ENCODE measurements around the gene MYNN. TPM values are rescaled to one million over a fixed set of nuclear protein-coding genes. Genes with fewer than 3 reads are reported as not detected.

Gene MYNN
- total and polyA plus RNA-seq, 2 of the 13 experiments (the other 11 are each of a cell fraction or from before 2014, with no cell fraction given) = 10.4 to 17.6 TPM

- TF ChIP-seq AFF4 (CRISPR knock-in tag; IDR thresholded peaks at IDR 0.05) (0 out of 2 replicates have a peak, but pooled peaks have one; percentile 29), SIN3A (IDR thresholded peaks at IDR 0.05; ENCODE audit: borderline replicate concordance, low read depth, low read length) (peak; percentile 66; the same call in 1 of the 2 replicates), MZF1 (CRISPR knock-in tag; IDR thresholded peaks at IDR 0.05; ENCODE audit: borderline replicate concordance) (0 out of 2 replicates have a peak, but pooled peaks have one; percentile 16), MIER3 (CRISPR knock-in tag; IDR thresholded peaks at IDR 0.05; ENCODE audit: borderline replicate concordance) (peak; percentile 45; the same call in 1 of the 2 replicates), NR2F1 (CRISPR knock-in tag; IDR thresholded peaks at IDR 0.05) (no peak; a peak in 1 of 4 replicates), ZNF512 (CRISPR knock-in tag; IDR thresholded peaks at IDR 0.05) (no peak), KAT2B (IDR thresholded peaks at IDR 0.05; ENCODE audit: borderline replicate concordance, low read depth, low read length) (no peak), ZEB1 (IDR thresholded peaks at IDR 0.05; ENCODE audit: insufficient replicate concordance, low read depth) (peak; percentile 14), YY1 (IDR thresholded peaks at IDR 0.05; ENCODE audit: insufficient read depth, insufficient replicate concordance, low read depth, low read length) (peak; percentile 94), ZHX2 (IDR thresholded peaks at IDR 0.05; ENCODE audit: low read depth) (peak; percentile 89), ZHX2 (CRISPR knock-in tag; IDR thresholded peaks at IDR 0.05; ENCODE audit: borderline replicate concordance) (0 out of 2 replicates have a peak, but pooled peaks have one; percentile 60), REXO4 (CRISPR knock-in tag; IDR thresholded peaks at IDR 0.05; ENCODE audit: borderline replicate concordance) (no peak), ZNF589 (CRISPR knock-in tag; conservative IDR thresholded peaks at IDR 0.05) (peak; percentile 36; the same call in 1 of the 2 replicates), FOXK2 (IDR thresholded peaks at IDR 0.05) (no peak), RXRB (CRISPR knock-in tag; IDR thresholded peaks at IDR 0.05; ENCODE audit: borderline replicate concordance) (no peak), CBFB (CRISPR knock-in tag; IDR thresholded peaks at IDR 0.05) (peak; percentile 63)
Measured at GRCh38 chr3:169772897-169773816, at the start of gene MYNN (continued).
